IPS-NIHi7 (cell line): ENCODE measurements around the gene F5.
A peak's percentile ranks its signal among the peaks of the same experiment; 100 is the strongest.

Experiments used
- DNase-seq: peaks from one replicate; pipeline ENCODE4 v3.0.0; 2012; ENCODE audit warnings: mixed read lengths; ENCODE audit errors: extremely low spot score

The F5 gene

GRCh38 chr1:169586395-169587255 is at the start of gene F5:
Gene F5, minus strand, starts transcription at chr1:169586481. Its CDS starts 95 bp downstream, at chr1:169586386.
- peak; percentile 89 for DNase-seq

- no peak for DNase-seq
Observed at GRCh38 chr1:169634877-169635276, 48.6 kb upstream of the F5 start.

- no peak for DNase-seq
Observed at GRCh38 chr1:169634145-169634544, 47.9 kb upstream of the F5 start.

- DNase-seq, result no peak
Observed at GRCh38 chr1:169631249-169631648, 45.0 kb upstream of the F5 start.

GRCh38 chr1:169630006-169630405 is 43.7 kb upstream of the F5 start, which contains the start of gene SELP:
Gene SELP, minus strand, starts transcription at chr1:169630124. Its CDS starts 50 bp downstream, at chr1:169630074.
- DNase-seq, result no peak

GRCh38 chr1:169624912-169625311 is 38.6 kb upstream of the F5 start:
- no peak for DNase-seq

GRCh38 chr1:169624122-169624521 is 37.8 kb upstream of the F5 start:
- DNase-seq, result no peak

- DNase-seq, result no peak
Observed at GRCh38 chr1:169623132-169623926, 37.0 kb upstream of the F5 start.

- DNase-seq, result no peak
Observed at GRCh38 chr1:169620565-169620964, 34.3 kb upstream of the F5 start.

- no peak for DNase-seq
Observed at GRCh38 chr1:169618367-169618766, 32.1 kb upstream of the F5 start.

GRCh38 chr1:169615803-169616202 is 29.5 kb upstream of the F5 start:
- DNase-seq, result no peak

GRCh38 chr1:169610858-169611257 is 24.6 kb upstream of the F5 start:
- no peak for DNase-seq

- DNase-seq, result no peak
Observed at GRCh38 chr1:169610108-169610507, 23.8 kb upstream of the F5 start.

GRCh38 chr1:169608226-169608625 is 21.9 kb upstream of the F5 start:
- DNase-seq, result no peak

- DNase-seq, result no peak
Observed at GRCh38 chr1:169604781-169605560, 18.7 kb upstream of the F5 start.

- peak; percentile 39 for DNase-seq
Observed at GRCh38 chr1:169601096-169601881, 15.0 kb upstream of the F5 start.

- peak; percentile 68 for DNase-seq
Observed at GRCh38 chr1:169595764-169596711, 9.8 kb upstream of the F5 start.

GRCh38 chr1:169594391-169594790 is 8.1 kb upstream of the F5 start:
- DNase-seq, result no peak

GRCh38 chr1:169590932-169591331 is 4.7 kb upstream of the F5 start:
- DNase-seq, result no peak
